ENCODE measurements around the gene BIRC7.
"Not testable (repeated sequence)": the region's sequence is repeated elsewhere in the genome, so short reads cannot be mapped to it uniquely, and the experiment has no call there.

The BIRC7 gene

DNA sequence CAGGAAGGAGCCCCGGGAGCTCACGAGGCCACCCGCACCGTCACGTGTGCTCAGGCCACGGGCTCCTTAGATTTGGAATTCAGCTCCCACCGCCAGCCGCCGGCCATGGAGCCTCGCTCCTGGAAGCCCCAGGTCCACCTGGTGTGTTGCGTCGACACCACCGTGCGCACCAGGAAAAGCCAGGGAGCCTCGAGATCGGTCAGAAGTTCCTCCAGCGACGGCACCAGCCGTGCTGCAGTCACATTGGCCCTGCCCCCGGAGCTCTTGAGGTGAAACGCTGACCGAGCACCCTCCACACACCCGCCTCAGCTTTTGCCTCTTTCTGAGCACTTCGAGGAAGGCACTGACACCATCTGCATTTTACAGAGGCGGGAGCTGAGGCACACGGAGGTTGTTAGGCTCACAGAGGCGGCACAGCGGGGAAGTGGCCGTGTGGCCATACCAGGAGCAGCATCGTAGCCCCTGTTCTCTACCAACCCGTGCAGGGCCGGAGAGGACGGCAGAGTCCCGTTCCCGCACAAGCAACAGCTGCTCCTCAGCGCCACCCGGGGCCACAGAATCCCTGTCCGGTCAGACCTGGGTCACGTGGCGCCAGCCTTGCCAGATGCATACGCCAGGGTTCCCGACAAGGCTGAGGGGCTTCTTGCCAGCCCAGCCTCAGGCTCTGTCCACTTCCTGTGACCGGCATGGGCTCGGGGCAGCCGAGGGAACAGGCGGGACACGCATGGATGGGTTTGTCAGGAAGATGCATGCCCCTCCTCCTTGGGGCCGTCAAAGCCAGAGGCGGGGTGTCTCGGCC lies 11.0 kb downstream of the BIRC7 start:
- Histone ChIP-seq H3K27ac (ENCODE audit: insufficient read depth, low read length, poor library complexity, severe bottlenecking) (no peak overlapping the region), H3K27me3 (replicated peaks; ENCODE audit: control insufficient read depth, insufficient read depth, low read length, poor library complexity, severe bottlenecking) (peaks cover 11% of the 10 kb centered on the region), H3K4me3 (ENCODE audit: insufficient read depth, low read depth, low read length, poor library complexity, severe bottlenecking) (no peak overlapping the region), H3K4me1 (ENCODE audit: control insufficient read depth, insufficient read depth, low read length, poor library complexity, severe bottlenecking) (no peaks in the 10 kb centered on the region), H3K9me3 (ENCODE audit: control insufficient read depth, low read length) (no peaks in the 10 kb centered on the region), H3K36me3 (ENCODE audit: control insufficient read depth, insufficient read depth, low read length) (no peaks in the 10 kb centered on the region)
- no peak for DNase-seq

DNA sequence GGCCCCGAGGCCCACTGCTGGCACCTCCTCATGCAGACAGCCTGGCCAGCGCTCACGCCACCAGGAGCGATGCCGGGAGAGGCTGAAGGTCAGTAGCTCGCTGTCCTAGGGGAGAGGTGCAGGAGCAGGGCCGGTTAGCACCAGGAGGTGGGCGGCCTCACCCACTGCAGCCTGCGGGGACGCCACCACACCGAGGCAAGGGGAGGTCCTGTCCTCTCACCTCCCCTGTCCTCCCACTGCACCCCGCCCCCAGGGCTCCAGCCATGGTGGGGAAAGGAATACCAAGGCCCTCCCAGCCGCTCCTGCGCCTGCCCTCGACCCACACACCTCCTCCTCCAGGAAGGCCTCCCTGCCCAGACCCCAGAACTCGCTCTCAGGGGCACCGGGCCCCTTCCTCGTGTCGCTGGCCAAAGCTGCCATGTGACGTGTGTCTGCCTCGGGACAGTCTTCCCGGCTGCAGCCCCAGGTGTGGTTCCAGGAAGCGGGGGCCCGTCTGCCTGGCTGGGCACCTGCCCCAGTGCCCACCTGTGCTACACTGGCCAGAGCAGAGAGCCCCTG lies 12.0 kb downstream of the BIRC7 start:
- no peak for DNase-seq
- Histone ChIP-seq H3K9me3 (ENCODE audit: control insufficient read depth, low read length) (no peaks in the 10 kb centered on the region), H3K27me3 (replicated peaks; ENCODE audit: control insufficient read depth, insufficient read depth, low read length, poor library complexity, severe bottlenecking) (peaks cover 14% of the 10 kb centered on the region), H3K4me3 (ENCODE audit: insufficient read depth, low read depth, low read length, poor library complexity, severe bottlenecking) (no peak overlapping the region), H3K27ac (ENCODE audit: insufficient read depth, low read length, poor library complexity, severe bottlenecking) (no peak overlapping the region), H3K4me1 (ENCODE audit: control insufficient read depth, insufficient read depth, low read length, poor library complexity, severe bottlenecking) (no peaks in the 10 kb centered on the region), H3K36me3 (ENCODE audit: control insufficient read depth, insufficient read depth, low read length) (no peaks in the 10 kb centered on the region)

DNA sequence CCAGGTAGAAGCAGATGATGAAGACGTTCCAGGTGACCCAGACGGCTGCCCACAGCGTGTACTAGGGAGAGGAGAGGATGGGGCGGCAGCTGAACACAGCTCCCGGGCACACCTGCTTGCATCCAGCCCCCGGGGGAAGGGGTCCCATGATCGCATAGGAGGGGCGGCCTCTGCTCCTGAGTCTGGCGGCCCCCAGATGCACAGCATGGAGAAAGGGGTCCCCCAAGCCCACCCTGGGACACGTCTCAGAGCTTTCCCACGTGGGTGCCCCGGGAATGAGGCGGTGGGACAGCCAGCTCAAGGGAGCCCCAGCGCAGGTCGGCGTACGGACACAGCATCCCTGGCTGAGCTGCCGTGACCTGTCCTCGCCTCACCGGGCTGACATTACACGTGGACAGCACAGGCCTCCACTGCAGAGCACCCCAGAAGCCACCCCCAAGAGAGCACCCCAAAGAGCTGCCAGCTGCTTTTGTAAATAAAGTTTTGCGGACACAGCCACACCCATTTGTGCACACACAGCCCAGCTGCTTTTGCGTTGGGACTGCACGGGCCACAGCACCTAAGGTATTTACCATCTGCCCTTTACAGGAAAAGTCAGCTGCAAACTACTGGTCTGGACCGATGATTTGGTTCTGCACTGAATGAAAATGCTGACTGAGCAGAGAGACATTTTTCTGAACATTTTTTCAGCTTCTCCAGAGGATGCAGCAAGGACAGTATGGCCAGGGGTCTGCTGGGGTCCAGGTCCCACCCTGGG lies 13.3 kb downstream of the BIRC7 start:
- peaks cover 22% of the 10 kb centered on the region for H3K27me3 ChIP-seq (replicated peaks; ENCODE audit: control insufficient read depth, insufficient read depth, low read length, poor library complexity, severe bottlenecking)
- H3K36me3 ChIP-seq (ENCODE audit: control insufficient read depth, insufficient read depth, low read length): no peaks in the 10 kb centered on the region
- no peak overlapping the region for H3K4me3 ChIP-seq (ENCODE audit: insufficient read depth, low read depth, low read length, poor library complexity, severe bottlenecking)
- DNase-seq: no peak
- H3K4me1 ChIP-seq (ENCODE audit: control insufficient read depth, insufficient read depth, low read length, poor library complexity, severe bottlenecking): peaks cover 7% of the 10 kb centered on the region
- H3K9me3 ChIP-seq (ENCODE audit: control insufficient read depth, low read length): no peaks in the 10 kb centered on the region
- H3K27ac ChIP-seq (ENCODE audit: insufficient read depth, low read length, poor library complexity, severe bottlenecking): no peak overlapping the region

DNA sequence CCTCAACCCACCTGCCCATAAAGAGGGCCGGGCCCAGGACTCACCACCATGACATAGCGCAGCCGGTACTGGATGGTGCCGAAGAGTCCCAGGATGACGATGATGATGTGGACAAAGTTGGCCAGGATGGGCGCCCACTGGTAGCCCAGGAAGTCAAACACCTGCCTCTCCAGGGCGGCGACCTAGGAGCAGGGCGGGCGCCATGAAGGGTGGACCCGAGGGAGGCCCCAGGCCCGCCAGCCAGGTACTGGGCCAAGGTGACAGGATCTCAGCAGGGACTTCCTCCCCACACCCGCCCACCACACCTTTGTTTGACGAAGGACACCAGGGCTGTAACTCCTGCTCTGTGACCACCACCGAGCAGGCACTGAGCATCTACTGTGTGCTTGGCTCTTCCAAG lies 14.2 kb downstream of the BIRC7 start:
- H3K27ac ChIP-seq (ENCODE audit: insufficient read depth, low read length, poor library complexity, severe bottlenecking): no peak overlapping the region
- peaks cover 7% of the 10 kb centered on the region for H3K4me1 ChIP-seq (ENCODE audit: control insufficient read depth, insufficient read depth, low read length, poor library complexity, severe bottlenecking)
- peaks cover 27% of the 10 kb centered on the region for H3K27me3 ChIP-seq (replicated peaks; ENCODE audit: control insufficient read depth, insufficient read depth, low read length, poor library complexity, severe bottlenecking)

DNA sequence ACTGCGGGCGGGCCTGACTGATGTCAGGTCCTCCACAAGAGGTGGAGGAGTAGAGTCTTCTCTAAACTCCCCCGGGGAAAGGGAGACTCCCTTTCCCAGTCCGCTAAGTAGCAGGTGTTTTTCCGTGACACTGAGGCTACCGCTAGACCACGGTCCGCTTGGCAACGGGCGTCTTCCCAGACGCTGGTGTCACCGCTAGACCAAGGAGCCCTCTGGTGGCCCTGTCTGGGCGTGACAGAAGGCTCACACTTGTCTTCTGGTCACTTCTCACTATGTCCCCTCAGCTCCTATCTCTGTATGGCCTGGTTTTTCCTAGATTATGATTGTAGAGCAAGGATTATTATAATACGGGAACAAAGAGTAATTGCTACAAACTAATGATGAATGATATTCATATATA lies 15.6 kb downstream of the BIRC7 start:
- H3K4me1 ChIP-seq (ENCODE audit: control insufficient read depth, insufficient read depth, low read length, poor library complexity, severe bottlenecking); DNase-seq; H3K4me3 ChIP-seq (ENCODE audit: insufficient read depth, low read depth, low read length, poor library complexity, severe bottlenecking); H3K9me3 ChIP-seq (ENCODE audit: control insufficient read depth, low read length); H3K27ac ChIP-seq (ENCODE audit: insufficient read depth, low read length, poor library complexity, severe bottlenecking); H3K36me3 ChIP-seq (ENCODE audit: control insufficient read depth, insufficient read depth, low read length): not testable (repeated sequence)
- peaks cover 34% of the 10 kb centered on the region for H3K27me3 ChIP-seq (replicated peaks; ENCODE audit: control insufficient read depth, insufficient read depth, low read length, poor library complexity, severe bottlenecking)

More for the DNA sequence above, 14.2 kb downstream of the BIRC7 start:
- Histone ChIP-seq H3K36me3 (ENCODE audit: control insufficient read depth, insufficient read depth, low read length) (no peaks in the 10 kb centered on the region), H3K4me3 (ENCODE audit: insufficient read depth, low read depth, low read length, poor library complexity, severe bottlenecking) (no peak overlapping the region), H3K9me3 (ENCODE audit: control insufficient read depth, low read length) (no peaks in the 10 kb centered on the region)
- no peak for DNase-seq

DNA sequence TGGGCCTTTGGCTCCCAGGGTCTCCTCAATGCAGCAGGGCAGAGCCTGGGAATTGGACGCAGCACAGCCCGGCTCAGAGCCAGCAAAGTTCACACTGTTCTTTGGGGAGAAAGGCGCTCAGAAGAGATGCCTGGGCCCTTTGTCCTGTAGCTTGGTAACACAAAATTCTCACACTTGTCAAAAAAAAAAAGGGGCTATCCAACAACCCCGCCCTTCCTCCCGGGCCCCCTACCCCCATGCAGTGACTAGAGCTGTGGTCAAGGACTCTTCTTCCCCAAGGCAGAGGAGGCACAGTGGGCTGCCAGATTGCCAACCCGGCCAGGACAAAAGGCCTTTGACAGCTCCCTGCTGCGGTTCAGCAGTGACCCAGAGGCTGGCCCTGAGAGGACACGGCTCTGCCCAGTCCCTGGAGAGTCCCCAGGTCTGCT lies 16.6 kb downstream of the BIRC7 start:
- H3K9me3 ChIP-seq (ENCODE audit: control insufficient read depth, low read length): no peaks in the 10 kb centered on the region
- no peak for DNase-seq
- H3K4me1 ChIP-seq (ENCODE audit: control insufficient read depth, insufficient read depth, low read length, poor library complexity, severe bottlenecking): peaks cover 7% of the 10 kb centered on the region
- no peaks in the 10 kb centered on the region for H3K36me3 ChIP-seq (ENCODE audit: control insufficient read depth, insufficient read depth, low read length)
- peaks cover 40% of the 10 kb centered on the region for H3K27me3 ChIP-seq (replicated peaks; ENCODE audit: control insufficient read depth, insufficient read depth, low read length, poor library complexity, severe bottlenecking)
- no peak overlapping the region for H3K4me3 ChIP-seq (ENCODE audit: insufficient read depth, low read depth, low read length, poor library complexity, severe bottlenecking)
- H3K27ac ChIP-seq (ENCODE audit: insufficient read depth, low read length, poor library complexity, severe bottlenecking): no peak overlapping the region

DNA sequence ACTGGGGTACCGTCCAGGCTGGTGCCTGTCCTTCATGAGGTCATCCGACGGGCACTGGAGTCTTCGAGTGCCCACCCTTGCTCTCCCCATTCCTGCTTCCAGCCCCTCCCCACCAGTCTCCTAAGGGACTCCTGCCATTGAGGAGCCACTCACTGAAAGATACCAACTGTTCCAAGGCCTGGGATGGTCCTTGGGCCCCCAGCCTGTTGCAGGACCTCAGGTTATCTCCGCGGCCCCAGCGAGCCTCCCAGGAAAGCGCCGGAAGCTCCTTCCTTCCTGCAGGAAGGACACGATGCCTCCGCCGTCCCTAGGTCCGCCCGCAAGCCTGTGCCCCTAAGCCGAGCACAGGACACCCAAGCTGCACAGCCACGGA lies 17.3 kb downstream of the BIRC7 start:
- Histone ChIP-seq H3K36me3 (ENCODE audit: control insufficient read depth, insufficient read depth, low read length) (no peaks in the 10 kb centered on the region), H3K27ac (ENCODE audit: insufficient read depth, low read length, poor library complexity, severe bottlenecking) (no peak overlapping the region), H3K4me3 (ENCODE audit: insufficient read depth, low read depth, low read length, poor library complexity, severe bottlenecking) (no peak overlapping the region), H3K4me1 (ENCODE audit: control insufficient read depth, insufficient read depth, low read length, poor library complexity, severe bottlenecking) (peaks cover 7% of the 10 kb centered on the region), H3K9me3 (ENCODE audit: control insufficient read depth, low read length) (no peaks in the 10 kb centered on the region), H3K27me3 (replicated peaks; ENCODE audit: control insufficient read depth, insufficient read depth, low read length, poor library complexity, severe bottlenecking) (peaks cover 34% of the 10 kb centered on the region)
- no peak for DNase-seq

DNA sequence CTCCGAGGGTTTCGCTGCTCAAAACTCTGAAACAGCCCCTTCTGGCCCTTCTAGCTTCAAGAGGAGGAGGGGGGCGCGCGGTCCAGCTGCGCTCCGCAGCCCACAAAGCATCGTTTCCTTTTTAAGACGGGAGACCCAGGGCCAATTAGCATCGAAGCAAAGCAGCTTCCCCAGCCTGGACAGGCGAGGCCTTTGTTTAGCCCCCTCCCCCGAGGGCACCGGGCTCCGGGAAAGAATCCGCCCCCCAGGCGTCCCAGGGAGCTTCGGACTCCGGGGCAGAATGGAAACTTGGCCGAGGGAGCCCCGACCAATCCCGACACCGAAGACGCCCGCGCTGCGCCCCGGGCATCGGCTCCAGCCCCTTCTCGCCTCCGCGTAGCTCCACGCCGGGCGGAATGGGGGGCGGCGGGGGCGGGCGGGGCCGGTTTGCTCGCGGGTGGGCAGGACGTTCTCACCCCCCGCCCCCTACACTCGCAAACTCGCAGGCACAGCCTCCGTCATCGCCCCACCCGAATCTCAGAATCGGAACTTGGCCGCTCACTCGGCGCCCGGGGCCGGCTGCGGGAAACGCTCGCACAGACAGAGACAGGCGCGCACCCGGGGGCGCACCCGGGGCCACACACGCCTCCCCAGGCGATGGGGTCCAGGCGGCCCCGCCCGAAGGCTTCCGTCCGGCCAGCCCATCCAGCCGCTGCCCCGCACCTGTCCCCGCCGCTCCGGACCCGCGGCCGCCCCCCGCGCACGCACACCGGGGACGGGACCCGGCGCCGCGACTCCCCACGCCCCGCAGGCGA lies 17.9 kb downstream of the BIRC7 start:
- Histone ChIP-seq H3K4me1 (ENCODE audit: control insufficient read depth, insufficient read depth, low read length, poor library complexity, severe bottlenecking) (peaks cover 7% of the 10 kb centered on the region), H3K36me3 (ENCODE audit: control insufficient read depth, insufficient read depth, low read length) (no peaks in the 10 kb centered on the region), H3K4me3 (ENCODE audit: insufficient read depth, low read depth, low read length, poor library complexity, severe bottlenecking) (no peak overlapping the region), H3K27me3 (replicated peaks; ENCODE audit: control insufficient read depth, insufficient read depth, low read length, poor library complexity, severe bottlenecking) (peaks cover 32% of the 10 kb centered on the region), H3K27ac (ENCODE audit: insufficient read depth, low read length, poor library complexity, severe bottlenecking) (no peak overlapping the region), H3K9me3 (ENCODE audit: control insufficient read depth, low read length) (no peaks in the 10 kb centered on the region)
- no peak for DNase-seq

DNA sequence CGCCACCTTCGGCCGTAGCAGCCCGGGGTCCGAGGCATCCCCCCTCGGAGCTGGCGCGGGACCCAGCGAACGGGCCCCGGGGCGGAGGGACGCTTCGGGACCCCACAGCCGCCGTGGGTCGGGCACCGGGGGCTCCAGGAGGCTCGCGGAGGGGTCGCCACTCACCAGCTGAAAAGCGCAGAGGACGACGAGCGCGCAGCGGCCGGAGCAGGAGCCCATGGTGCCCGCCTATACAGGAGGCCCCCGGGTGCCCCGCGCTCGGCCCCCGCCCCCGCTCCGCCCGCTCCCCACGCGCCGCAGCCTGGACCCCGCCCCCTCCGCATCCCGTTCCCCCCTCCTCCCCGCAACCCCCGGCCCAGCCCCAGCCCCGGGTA lies 18.5 kb downstream of the BIRC7 start, which contains the start of gene NKAIN4:
Gene NKAIN4, minus strand, starts transcription at position 232 of the 374 bp plus-strand sequence. Its CDS starts 13 bp downstream, at position 219.
- Histone ChIP-seq H3K36me3 (ENCODE audit: control insufficient read depth, insufficient read depth, low read length) (no peaks in the 10 kb centered on the region), H3K27ac (ENCODE audit: insufficient read depth, low read length, poor library complexity, severe bottlenecking) (no peak within 1 kb of the TSS), H3K4me1 (ENCODE audit: control insufficient read depth, insufficient read depth, low read length, poor library complexity, severe bottlenecking) (peaks cover 7% of the 10 kb centered on the region), H3K27me3 (replicated peaks; ENCODE audit: control insufficient read depth, insufficient read depth, low read length, poor library complexity, severe bottlenecking) (peaks cover 31% of the 10 kb centered on the region), H3K9me3 (ENCODE audit: control insufficient read depth, low read length) (no peaks in the 10 kb centered on the region), H3K4me3 (ENCODE audit: insufficient read depth, low read depth, low read length, poor library complexity, severe bottlenecking) (no peak within 1 kb of the TSS)
- no peak for DNase-seq

All from effector memory CD4-positive, alpha-beta T cell (primary cell).